K562 (cell line): Measurements from ENCODE around the gene NTN1. TPM values are rescaled to one million over a fixed set of nuclear protein-coding genes. Genes with fewer than 3 reads are reported as not detected.

Source experiments
- ATAC-seq: fragments of 200-7000 bp; cut with Tn5 transposase; 3 replicates; pipeline ENCODE4 v1.9.1; 2020; ENCODE audit warnings: moderate library complexity
- BruUV-seq: library from RNA; stranded (reverse); fragments of 400-500 nt; replicated peaks from 2 replicates; lab custom pipeline; 2021; lab: Mats Ljungman, UMichigan
- CTCF ChIA-PET: fragments of 300-600 bp; formaldehyde crosslinking; extraction: SDS; loops from one replicate; lab custom pipeline; 2021; ENCODE audit warnings: low intra/inter-chr PET ratio; lab: Yijun Ruan, JAX
- POLR2A ChIA-PET: fragments of 300-600, 350-650 bp; sonication (Branson Sonifier 250); formaldehyde crosslinking; extraction: SDS; loops from one replicate; lab custom pipeline; 2021; ENCODE audit warnings: antibody characterized with exemption, inconsistent platforms; lab: Yijun Ruan, JAX
- DNase-seq, 4 experiments: peaks; one replicate each; pipeline versions ENCODE4 v3.0.0 to v3.0.0-alpha.2; 2011 to 2018; ENCODE audit warnings: low spot score in 3 of 4, mixed read lengths in 3 of 4; ENCODE audit errors: extremely low read depth in 1 of 4
- FAIRE-seq: peaks from 2 replicates; lab custom pipeline; 2011; peaks lifted over from hg19 to GRCh38; lab: Jason Lieb, UNC
- H2AFZ ChIP-seq: 2 replicates; pipeline ENCODE4 v1.6.0; 2011; ENCODE audit warnings: low read depth, low read length, control low read depth, inconsistent platforms
- H3K27ac ChIP-seq: fragments of 200-600 bp; 3 replicates; pipeline ENCODE4 v1.8.0; 2011; ENCODE audit warnings: low read depth, mild to moderate bottlenecking, control low read depth, inconsistent platforms, low read length, moderate library complexity, mixed read lengths; ENCODE audit errors: extremely low read depth
- H3K27me3 ChIP-seq, 2 experiments: fragments of 300-600 bp in 1 of 2; 2 replicates in 1 of 2; 3 replicates in 1 of 2; pipeline versions ENCODE4 v1.6.0 to v1.8.0; 2011; ENCODE audit warnings: inconsistent platforms in 2 of 2, low read length in 2 of 2, mild to moderate bottlenecking in 1 of 2, mixed read lengths in 1 of 2, moderate library complexity in 1 of 2; ENCODE audit not compliant: control insufficient read depth in 2 of 2, insufficient read depth in 2 of 2
- H3K36me3 ChIP-seq: fragments of 300-600 bp; 3 replicates; pipeline ENCODE4 v1.8.0; 2011; ENCODE audit warnings: mild to moderate bottlenecking, low read length, inconsistent platforms; ENCODE audit not compliant: control insufficient read depth, insufficient read depth
- H3K4me1 ChIP-seq, 2 experiments: fragments of 200-600 bp in 1 of 2; replicated peaks in 1 of 2; 2 replicates in 1 of 2; 3 replicates in 1 of 2; pipeline versions ENCODE4 v1.5.1 to v1.8.0; 2011; ENCODE audit warnings: inconsistent platforms in 2 of 2, low read length in 2 of 2, mild to moderate bottlenecking in 1 of 2, mixed read lengths in 1 of 2, moderate library complexity in 1 of 2; ENCODE audit not compliant: control insufficient read depth in 2 of 2, insufficient read depth in 2 of 2
- H3K4me2 ChIP-seq: 2 replicates; pipeline ENCODE4 v1.6.1; 2011; ENCODE audit warnings: low read length, control low read depth, inconsistent platforms, mixed read lengths; ENCODE audit not compliant: insufficient read depth
- H3K4me3 ChIP-seq: fragments of 200-600 bp; sonication (generic), shearing (Covaris generic); 2 replicates; pipeline ENCODE4 v1.5.1; 2016; ENCODE audit warnings: control low read depth, inconsistent platforms
- H3K79me2 ChIP-seq: fragments of 200-600 bp; 3 replicates; pipeline ENCODE4 v1.8.0; 2011; ENCODE audit warnings: low read length, inconsistent platforms; ENCODE audit not compliant: control insufficient read depth, insufficient read depth
- H3K9ac ChIP-seq, 2 experiments: 2 replicates each; pipeline versions ENCODE4 v1.6.0 to v1.6.1; 2011; ENCODE audit warnings: low read depth in 2 of 2, low read length in 2 of 2, control low read depth in 1 of 2, inconsistent platforms in 1 of 2, mild to moderate bottlenecking in 1 of 2, mixed read lengths in 1 of 2; ENCODE audit not compliant: insufficient read depth in 1 of 2
- H3K9me1 ChIP-seq: one replicate; pipeline ENCODE4 v1.6.0; 2011; ENCODE audit warnings: inconsistent platforms, mild to moderate bottlenecking, low read length, moderate library complexity; ENCODE audit not compliant: control insufficient read depth, insufficient read depth
- H3K9me3 ChIP-seq: replicated peaks from 2 replicates; pipeline ENCODE4 v1.5.1; 2011; ENCODE audit warnings: low read depth, low read length, inconsistent platforms; ENCODE audit not compliant: control insufficient read depth, insufficient read depth
- H4K20me1 ChIP-seq: replicated peaks from 2 replicates; pipeline ENCODE4 v1.6.1; 2011; ENCODE audit warnings: low read length, inconsistent platforms, mixed read lengths; ENCODE audit not compliant: control insufficient read depth, insufficient read depth
- ARID2 ChIP-seq: fragments of 450-650 bp; IDR thresholded peaks from 2 replicates; pipeline ENCODE4 v1.6.1; 2017; ENCODE audit warnings: antibody characterized with exemption, mild to moderate bottlenecking
- BHLHE40 ChIP-seq: IDR thresholded peaks from 2 replicates; pipeline ENCODE4 v1.6.1; 2011; ENCODE audit warnings: low read length, improper control_type of control experiment
- CREB1 ChIP-seq, 2 experiments: sonication (generic) in 1 of 2; formaldehyde crosslinking in 1 of 2; IDR thresholded peaks; 2 replicates each; pipeline versions ENCODE4 v1.6.1 to v1.8.0; 2012 to 2022; ENCODE audit warnings: inconsistent platforms in 1 of 2, mild to moderate bottlenecking in 1 of 2, missing genetic modification reagents in 1 of 2, moderate library complexity in 1 of 2
- DACH1 ChIP-seq: fragments of 450-650 bp; IDR thresholded peaks from 2 replicates; pipeline ENCODE4 v1.6.1; 2018; ENCODE audit not compliant: partially characterized antibody
- ELF2 ChIP-seq: fragments of 250-450 bp; sonication (Bioruptor Pico); IDR thresholded peaks from 2 replicates; pipeline ENCODE4 v1.5.0; 2021; ENCODE audit warnings: mild to moderate bottlenecking
- SMAD3 ChIP-seq: fragments of 450-650 bp; formaldehyde crosslinking; conservative IDR thresholded peaks from 2 replicates; pipeline ENCODE4 v1.4.0; 2020; ENCODE audit warnings: mild to moderate bottlenecking
- SREBF2 ChIP-seq: sonication (generic); formaldehyde crosslinking; IDR thresholded peaks from 2 replicates; pipeline ENCODE4 v1.4.0; 2020; ENCODE audit warnings: mild to moderate bottlenecking, missing genetic modification reagents
- TAF15 ChIP-seq: fragments of 200-400 bp; formaldehyde crosslinking; IDR thresholded peaks from 2 replicates; pipeline ENCODE4 v1.6.1; 2017; ENCODE audit warnings: mild to moderate bottlenecking, low read depth, low read length, moderate library complexity
- ZNF408 ChIP-seq: fragments of 250-450 bp; sonication (Bioruptor Pico); IDR thresholded peaks from 2 replicates; pipeline ENCODE4 v1.4.0; 2020; ENCODE audit warnings: low read depth, mild to moderate bottlenecking, moderate library complexity
- WGBS: fragments of 100-300 bp; shearing (Covaris generic); methylation state at CpG from one replicate; pipeline ENCODE4 v1.1.6; 2016; ENCODE audit warnings: low coverage, mixed read lengths; ENCODE audit not compliant: insufficient coverage; ENCODE audit errors: missing lambda C conversion rate; 5-methylcytosine and 5-hydroxymethylcytosine counted together
- in situ Hi-C: fragments of 300-500 bp; cut with MboI; formaldehyde crosslinking; loops from 4 replicates; pipeline ENCODE4 v1.15.0; 2018; ENCODE audit warnings: inconsistent platforms, mixed read lengths
- intact Hi-C: fragments of 100-400 bp; cut with micrococcal nuclease; formaldehyde crosslinking; loops from 2 replicates; pipeline ENCODE4 v1.14.2; 2022
- polyA plus RNA-seq, 8 experiments: library from polyadenylated mRNA; depleted of rRNA in 4 of 8; stranded (reverse) in 5 of 8; unstranded in 3 of 8; fragments of >200 nt; fragmentation: Nextera tagmentation in 2 of 8; fragmentation: Illumina TruSeq in 1 of 8; extraction: Ambion mirVana in 2 of 8; extraction: Trizol in 1 of 8; gene quantifications; 2 replicates each; pipeline versions ENCODE4 v1.2.1 to v1.2.3, GENCODE V29; 2011 to 2014; ENCODE audit warnings: inconsistent platforms in 1 of 8, missing spikeins in 1 of 8
- total RNA-seq, 7 experiments: library from RNA; depleted of rRNA in 6 of 7; stranded (reverse); fragments of >200 nt in 6 of 7; fragmentation: Illumina TruSeq in 2 of 7; extraction: Trizol in 2 of 7; gene quantifications; 2 replicates each; pipeline versions ENCODE4 v1.2.1 to v1.2.3, GENCODE V29; 2011 to 2021; ENCODE audit warnings: low replicate concordance in 1 of 7
- TF ChIP-seq, protein P1 (sequence below): fragments of 450-650 bp; conservative IDR thresholded peaks from 2 replicates; pipeline ENCODE4 v1.6.1; 2016; ENCODE audit warnings: missing genetic modification characterization, low read depth, mild to moderate bottlenecking, control low read depth, missing compliant biosample characterization
- TF ChIP-seq, protein P2 (sequence below): sonication (generic); IDR thresholded peaks from 2 replicates; pipeline ENCODE4 v1.6.1; 2016
- TF ChIP-seq, protein P3 (sequence below): fragments of 250-450 bp; sonication (Bioruptor Pico); IDR thresholded peaks from 2 replicates; pipeline ENCODE4 v1.5.0; 2020; ENCODE audit warnings: mild to moderate bottlenecking, borderline replicate concordance
- TF ChIP-seq, protein P4 (sequence below): sonication (generic); formaldehyde crosslinking; IDR thresholded peaks from 2 replicates; pipeline ENCODE4 v1.8.1; 2023; ENCODE audit warnings: mild to moderate bottlenecking, missing genetic modification reagents
- TF ChIP-seq, protein P5 (sequence below): fragments of 250-450 bp; sonication (Bioruptor Pico); IDR thresholded peaks from 2 replicates; pipeline ENCODE4 v1.8.0; 2021; ENCODE audit warnings: moderate library complexity, mild to moderate bottlenecking, inconsistent platforms
- TF ChIP-seq, protein P6 (sequence below), 2 experiments: fragments of 450-650 bp in 1 of 2; sonication (generic) in 1 of 2; formaldehyde crosslinking in 1 of 2; IDR thresholded peaks in 1 of 2; conservative IDR thresholded peaks in 1 of 2; 2 replicates each; pipeline versions ENCODE4 v1.6.1 to v1.8.1; 2016 to 2023; ENCODE audit warnings: mild to moderate bottlenecking in 2 of 2, moderate library complexity in 2 of 2, inconsistent platforms in 1 of 2, missing genetic modification reagents in 1 of 2

Gene NTN1
- total and polyA plus RNA-seq, 9 of the 15 experiments (the other 6 are each of a cell fraction or from before 2014, with no cell fraction given), result 0.02 TPM; not detected in 8

DNA sequence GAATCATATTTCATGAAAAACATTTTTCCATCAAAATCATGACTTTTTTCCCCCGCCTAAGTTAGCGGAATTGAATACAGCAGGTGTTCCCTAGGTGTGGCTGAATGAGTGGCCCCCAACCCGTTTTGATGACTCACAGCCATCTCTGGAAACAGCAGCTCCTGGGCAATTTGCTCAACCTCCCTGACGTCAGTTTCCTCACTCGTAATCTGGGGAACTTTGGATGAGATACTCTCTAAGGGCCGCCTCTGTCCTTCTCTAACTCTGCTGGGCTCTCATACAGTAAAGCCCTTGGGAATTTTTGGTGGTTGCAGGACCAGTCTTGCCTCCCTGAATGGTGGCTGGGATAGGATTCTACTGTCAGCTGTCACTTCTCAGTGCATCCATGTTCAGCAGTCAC, 11.6 kb upstream of the NTN1 start:
- no peak overlapping the region for H3K4me3 ChIP-seq
- no peak overlapping the region for H3K4me2 ChIP-seq
- in situ Hi-C loops, result no loop called here
- FAIRE-seq (no peak), ATAC-seq (no peak), DNase-seq (no peak)
- WGBS, result 2% methylated on average over 5 of the region's 6 CpGs
- H4K20me1 ChIP-seq, result no peaks in the 10 kb centered on the region
- no peaks in the 10 kb centered on the region for H3K9me1 ChIP-seq
- no peak overlapping the region for H3K27ac ChIP-seq
- BruUV-seq, result no TSS peak
- CTCF ChIA-PET, result no interaction called here
- POLR2A ChIA-PET, result no interaction called here
- H3K9me3 ChIP-seq, result no peaks in the 10 kb centered on the region
- H2AFZ ChIP-seq, result no peak overlapping the region
- peaks cover 0 to 10% of the 10 kb centered on the region in 2 experiments; a peak in 2 of 5 replicates for H3K27me3 ChIP-seq
- H3K9ac ChIP-seq, result no peak overlapping the region
- H3K36me3 ChIP-seq, result no peaks in the 10 kb centered on the region
- no peaks in the 10 kb centered on the region for H3K79me2 ChIP-seq
- H3K4me1 ChIP-seq, result no peaks in the 10 kb centered on the region
- intact Hi-C loops, result no loop called here
- no peak for TF ChIP-seq ARID2
- no peak for TF ChIP-seq DACH1
- TF ChIP-seq, protein P1, sequence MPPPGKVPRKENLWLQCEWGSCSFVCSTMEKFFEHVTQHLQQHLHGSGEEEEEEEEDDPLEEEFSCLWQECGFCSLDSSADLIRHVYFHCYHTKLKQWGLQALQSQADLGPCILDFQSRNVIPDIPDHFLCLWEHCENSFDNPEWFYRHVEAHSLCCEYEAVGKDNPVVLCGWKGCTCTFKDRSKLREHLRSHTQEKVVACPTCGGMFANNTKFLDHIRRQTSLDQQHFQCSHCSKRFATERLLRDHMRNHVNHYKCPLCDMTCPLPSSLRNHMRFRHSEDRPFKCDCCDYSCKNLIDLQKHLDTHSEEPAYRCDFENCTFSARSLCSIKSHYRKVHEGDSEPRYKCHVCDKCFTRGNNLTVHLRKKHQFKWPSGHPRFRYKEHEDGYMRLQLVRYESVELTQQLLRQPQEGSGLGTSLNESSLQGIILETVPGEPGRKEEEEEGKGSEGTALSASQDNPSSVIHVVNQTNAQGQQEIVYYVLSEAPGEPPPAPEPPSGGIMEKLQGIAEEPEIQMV, result no peak
- TF ChIP-seq, protein P2, sequence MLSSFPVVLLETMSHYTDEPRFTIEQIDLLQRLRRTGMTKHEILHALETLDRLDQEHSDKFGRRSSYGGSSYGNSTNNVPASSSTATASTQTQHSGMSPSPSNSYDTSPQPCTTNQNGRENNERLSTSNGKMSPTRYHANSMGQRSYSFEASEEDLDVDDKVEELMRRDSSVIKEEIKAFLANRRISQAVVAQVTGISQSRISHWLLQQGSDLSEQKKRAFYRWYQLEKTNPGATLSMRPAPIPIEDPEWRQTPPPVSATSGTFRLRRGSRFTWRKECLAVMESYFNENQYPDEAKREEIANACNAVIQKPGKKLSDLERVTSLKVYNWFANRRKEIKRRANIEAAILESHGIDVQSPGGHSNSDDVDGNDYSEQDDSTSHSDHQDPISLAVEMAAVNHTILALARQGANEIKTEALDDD, result no peak
- TF ChIP-seq, protein P3, sequence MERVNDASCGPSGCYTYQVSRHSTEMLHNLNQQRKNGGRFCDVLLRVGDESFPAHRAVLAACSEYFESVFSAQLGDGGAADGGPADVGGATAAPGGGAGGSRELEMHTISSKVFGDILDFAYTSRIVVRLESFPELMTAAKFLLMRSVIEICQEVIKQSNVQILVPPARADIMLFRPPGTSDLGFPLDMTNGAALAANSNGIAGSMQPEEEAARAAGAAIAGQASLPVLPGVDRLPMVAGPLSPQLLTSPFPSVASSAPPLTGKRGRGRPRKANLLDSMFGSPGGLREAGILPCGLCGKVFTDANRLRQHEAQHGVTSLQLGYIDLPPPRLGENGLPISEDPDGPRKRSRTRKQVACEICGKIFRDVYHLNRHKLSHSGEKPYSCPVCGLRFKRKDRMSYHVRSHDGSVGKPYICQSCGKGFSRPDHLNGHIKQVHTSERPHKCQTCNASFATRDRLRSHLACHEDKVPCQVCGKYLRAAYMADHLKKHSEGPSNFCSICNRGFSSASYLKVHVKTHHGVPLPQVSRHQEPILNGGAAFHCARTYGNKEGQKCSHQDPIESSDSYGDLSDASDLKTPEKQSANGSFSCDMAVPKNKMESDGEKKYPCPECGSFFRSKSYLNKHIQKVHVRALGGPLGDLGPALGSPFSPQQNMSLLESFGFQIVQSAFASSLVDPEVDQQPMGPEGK (CRISPR knock-in tag), result no peak
- TF ChIP-seq, protein P4, sequence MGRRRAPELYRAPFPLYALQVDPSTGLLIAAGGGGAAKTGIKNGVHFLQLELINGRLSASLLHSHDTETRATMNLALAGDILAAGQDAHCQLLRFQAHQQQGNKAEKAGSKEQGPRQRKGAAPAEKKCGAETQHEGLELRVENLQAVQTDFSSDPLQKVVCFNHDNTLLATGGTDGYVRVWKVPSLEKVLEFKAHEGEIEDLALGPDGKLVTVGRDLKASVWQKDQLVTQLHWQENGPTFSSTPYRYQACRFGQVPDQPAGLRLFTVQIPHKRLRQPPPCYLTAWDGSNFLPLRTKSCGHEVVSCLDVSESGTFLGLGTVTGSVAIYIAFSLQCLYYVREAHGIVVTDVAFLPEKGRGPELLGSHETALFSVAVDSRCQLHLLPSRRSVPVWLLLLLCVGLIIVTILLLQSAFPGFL (CRISPR knock-in tag), result no peak
- TF ChIP-seq ZNF408, result no peak
- TF ChIP-seq, protein P5, sequence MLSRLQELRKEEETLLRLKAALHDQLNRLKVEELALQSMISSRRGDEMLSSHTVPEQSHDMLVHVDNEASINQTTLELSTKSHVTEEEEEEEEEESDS, result no peak
- TF ChIP-seq CREB1 (IDR thresholded peaks at IDR 0.05), result no peak
- no peak for TF ChIP-seq CREB1 (CRISPR knock-in tag; IDR thresholded peaks at IDR 0.05)
- TF ChIP-seq, protein P6, sequence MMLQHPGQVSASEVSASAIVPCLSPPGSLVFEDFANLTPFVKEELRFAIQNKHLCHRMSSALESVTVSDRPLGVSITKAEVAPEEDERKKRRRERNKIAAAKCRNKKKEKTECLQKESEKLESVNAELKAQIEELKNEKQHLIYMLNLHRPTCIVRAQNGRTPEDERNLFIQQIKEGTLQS (IDR thresholded peaks at IDR 0.05), result no peak
- TF ChIP-seq, protein P6 (CRISPR knock-in tag; conservative IDR thresholded peaks at IDR 0.05), result no peak
- no peak for TF ChIP-seq SMAD3 (CRISPR knock-in tag)
- no peak for TF ChIP-seq TAF15
- TF ChIP-seq BHLHE40, result no peak
- no peak for TF ChIP-seq ELF2 (CRISPR knock-in tag)
- no peak for TF ChIP-seq SREBF2
